ENCODE measurements around the gene ACACA. TPM values are rescaled to one million over a fixed set of nuclear protein-coding genes. Genes with fewer than 3 reads are reported as not detected.

Gene ACACA
- total RNA-seq, 2 experiments from 2014 or later = 38.6 to 46.3 TPM

DNA sequence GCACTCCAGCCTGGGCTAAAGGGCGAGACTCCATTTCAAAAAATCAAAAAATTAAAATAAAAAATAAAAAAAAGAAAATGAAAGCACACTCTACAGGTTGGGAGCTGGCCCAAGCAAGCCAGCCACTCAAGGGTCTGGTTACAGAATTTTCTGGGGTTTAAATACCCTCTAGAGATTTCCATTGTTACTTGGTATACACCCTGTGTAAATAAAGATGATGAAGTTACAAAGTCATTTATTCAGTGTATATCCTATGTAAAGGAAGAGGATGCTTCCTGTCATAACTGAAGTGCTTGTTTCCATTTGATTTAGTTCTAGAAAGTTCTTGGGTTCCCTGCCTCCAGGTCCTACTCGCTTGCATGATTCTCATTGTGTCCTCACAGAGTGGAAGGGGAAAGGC is 110.7 kb downstream of the ACACA start:
- H3K9me3 Mint-ChIP-seq = no peaks in the 10 kb centered on the region
- H3K27me3 Mint-ChIP-seq = no peaks in the 10 kb centered on the region
- ChIA-PET CTCF (no interaction called here), POLR2A (no interaction called here)
- H3K4me1 Mint-ChIP-seq = peaks cover 7% of the 10 kb centered on the region
- no peak for DNase-seq
- H3K27ac Mint-ChIP-seq = no peak overlapping the region
- H3K36me3 Mint-ChIP-seq (ENCODE audit: low read depth) = no peaks in the 10 kb centered on the region
- no peak overlapping the region for H3K4me3 Mint-ChIP-seq

DNA sequence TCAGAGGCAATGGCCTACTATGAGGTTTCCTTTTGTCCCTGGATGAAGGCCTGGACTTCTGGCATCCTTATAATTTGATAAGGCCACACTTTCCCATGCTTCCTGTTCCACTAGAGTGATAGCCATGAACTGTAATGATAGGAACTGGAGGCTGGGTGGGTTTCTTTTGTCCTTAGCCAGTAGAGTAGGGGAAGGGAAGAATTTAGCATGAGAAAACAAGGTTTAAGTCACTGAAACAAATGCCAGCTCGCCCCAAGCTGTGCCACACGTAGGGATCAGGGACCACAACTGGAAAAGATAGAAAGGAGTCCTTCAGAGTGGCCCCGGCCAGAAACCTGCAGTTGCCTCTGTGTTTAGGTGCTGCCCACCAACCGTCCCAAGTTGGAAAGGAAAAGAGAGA is 111.7 kb downstream of the ACACA start:
- Mint-ChIP-seq H3K4me1 (peaks cover 7% of the 10 kb centered on the region), H3K36me3 (ENCODE audit: low read depth) (no peaks in the 10 kb centered on the region), H3K27ac (no peak overlapping the region), H3K9me3 (no peaks in the 10 kb centered on the region), H3K4me3 (no peak overlapping the region), H3K27me3 (no peaks in the 10 kb centered on the region)
- POLR2A ChIA-PET = no interaction called here
- CTCF ChIA-PET = no interaction called here
- DNase-seq = no peak

DNA sequence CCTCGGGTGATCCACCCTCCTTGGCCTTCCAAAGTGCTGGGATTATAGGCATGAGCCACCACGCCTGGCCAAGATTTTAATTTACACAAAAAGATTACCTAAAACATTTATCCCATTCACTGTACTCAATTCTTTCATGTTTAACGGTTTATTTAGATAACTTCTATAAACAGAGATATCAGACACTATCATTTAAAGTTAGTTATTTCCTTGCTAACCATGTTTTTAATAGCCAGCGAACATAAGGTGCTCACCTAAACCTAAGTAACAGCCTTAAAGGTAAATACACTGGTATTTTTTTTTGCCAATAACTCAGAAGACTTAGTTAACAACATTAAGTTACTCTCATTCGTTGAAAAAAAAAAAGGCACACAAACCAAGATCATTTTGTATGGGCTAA is 112.9 kb downstream of the ACACA start:
- Mint-ChIP-seq H3K27me3 (no peaks in the 10 kb centered on the region), H3K9me3 (no peaks in the 10 kb centered on the region), H3K4me3 (no peak overlapping the region), H3K27ac (no peak overlapping the region), H3K4me1 (peaks cover 7% of the 10 kb centered on the region), H3K36me3 (ENCODE audit: low read depth) (no peaks in the 10 kb centered on the region)
- POLR2A ChIA-PET = no interaction called here
- no peak for DNase-seq
- CTCF ChIA-PET = interaction anchor here (0.7 kb wide), 1 partner anchor 11 kb away, joined by 4 read pairs; no protein-coding TSS in a partner anchor

- ChIA-PET POLR2A (no interaction called here), CTCF (no interaction called here)
- H3K4me1 Mint-ChIP-seq = no peaks in the 10 kb centered on the region
Measured at GRCh38 chr17:37292429-37293139, 114.1 kb downstream of the ACACA start.

DNA sequence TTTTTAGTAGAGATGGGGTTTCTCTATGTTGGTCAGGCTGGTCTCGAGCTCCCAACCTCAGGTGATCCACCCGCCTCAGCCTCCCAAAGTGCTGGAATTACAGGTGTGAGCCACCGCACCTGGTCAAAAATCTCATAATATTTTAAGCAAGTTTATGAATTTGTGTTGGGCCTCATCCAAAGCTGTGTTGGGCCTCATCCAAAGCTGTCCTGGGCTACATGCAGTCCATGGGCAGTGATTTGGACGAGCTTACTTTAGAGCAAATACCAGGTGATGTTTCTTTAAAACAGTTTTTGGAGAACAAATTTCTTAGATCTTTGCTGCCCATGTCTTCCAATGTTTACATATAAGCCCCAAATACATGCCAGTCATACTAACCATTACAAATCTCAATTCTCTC is 115.3 kb downstream of the ACACA start:
- CTCF ChIA-PET = no interaction called here
- POLR2A ChIA-PET = interaction anchor here (0.6 kb wide), 1 partner anchor 967 kb away, joined by 5 read pairs; no protein-coding TSS in a partner anchor
- H3K27ac Mint-ChIP-seq = no peak overlapping the region
- no peaks in the 10 kb centered on the region for H3K9me3 Mint-ChIP-seq
- no peak for DNase-seq
- H3K4me1 Mint-ChIP-seq = no peaks in the 10 kb centered on the region
- no peak overlapping the region for H3K4me3 Mint-ChIP-seq
- no peaks in the 10 kb centered on the region for H3K27me3 Mint-ChIP-seq
- H3K36me3 Mint-ChIP-seq (ENCODE audit: low read depth) = no peaks in the 10 kb centered on the region

More at GRCh38 chr17:37292429-37293139, 114.1 kb downstream of the ACACA start:
- Mint-ChIP-seq H3K9me3 (no peaks in the 10 kb centered on the region), H3K36me3 (ENCODE audit: low read depth) (no peaks in the 10 kb centered on the region), H3K27ac (no peak overlapping the region), H3K27me3 (no peaks in the 10 kb centered on the region), H3K4me3 (no peak overlapping the region)
- no peak for DNase-seq

DNA sequence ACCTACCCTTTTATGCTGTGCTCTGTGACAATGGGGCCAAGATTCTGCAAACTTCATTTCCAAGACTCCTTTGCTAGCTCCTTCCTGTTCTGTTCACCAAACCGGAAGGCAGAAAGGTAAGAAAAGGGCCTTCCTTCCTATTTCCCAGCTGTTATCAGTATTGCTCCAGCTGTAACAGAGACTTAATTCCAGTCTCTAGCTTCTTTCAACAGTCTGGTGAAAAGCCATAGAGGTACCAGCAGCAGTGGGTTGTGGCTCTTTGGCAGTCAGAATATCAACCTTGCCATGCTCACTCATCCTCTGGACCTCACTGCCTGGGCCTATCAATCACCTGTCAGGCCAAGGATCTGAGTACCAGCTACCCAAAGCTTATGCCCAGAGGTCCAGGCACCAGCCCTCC is 120.2 kb downstream of the ACACA start:
- Mint-ChIP-seq H3K4me3 (no peak overlapping the region), H3K4me1 (peaks cover 6% of the 10 kb centered on the region), H3K27ac (no peak overlapping the region), H3K9me3 (no peaks in the 10 kb centered on the region), H3K27me3 (no peaks in the 10 kb centered on the region), H3K36me3 (ENCODE audit: low read depth) (peaks cover 17% of the 10 kb centered on the region)
- ChIA-PET CTCF (interaction anchor here (1.2 kb wide), 1 partner anchor 47 kb away, joined by 3 read pairs; no protein-coding TSS in a partner anchor), POLR2A (no interaction called here)
- no peak for DNase-seq

GRCh38 chr17:37284191-37284590 is 122.4 kb downstream of the ACACA start:
- Mint-ChIP-seq H3K4me1 (peaks cover 6% of the 10 kb centered on the region), H3K27me3 (no peaks in the 10 kb centered on the region), H3K4me3 (no peak overlapping the region), H3K36me3 (ENCODE audit: low read depth) (peaks cover 22% of the 10 kb centered on the region), H3K9me3 (no peaks in the 10 kb centered on the region), H3K27ac (no peak overlapping the region)
- no peak for DNase-seq
- CTCF ChIA-PET = no interaction called here
- POLR2A ChIA-PET = no interaction called here

DNA sequence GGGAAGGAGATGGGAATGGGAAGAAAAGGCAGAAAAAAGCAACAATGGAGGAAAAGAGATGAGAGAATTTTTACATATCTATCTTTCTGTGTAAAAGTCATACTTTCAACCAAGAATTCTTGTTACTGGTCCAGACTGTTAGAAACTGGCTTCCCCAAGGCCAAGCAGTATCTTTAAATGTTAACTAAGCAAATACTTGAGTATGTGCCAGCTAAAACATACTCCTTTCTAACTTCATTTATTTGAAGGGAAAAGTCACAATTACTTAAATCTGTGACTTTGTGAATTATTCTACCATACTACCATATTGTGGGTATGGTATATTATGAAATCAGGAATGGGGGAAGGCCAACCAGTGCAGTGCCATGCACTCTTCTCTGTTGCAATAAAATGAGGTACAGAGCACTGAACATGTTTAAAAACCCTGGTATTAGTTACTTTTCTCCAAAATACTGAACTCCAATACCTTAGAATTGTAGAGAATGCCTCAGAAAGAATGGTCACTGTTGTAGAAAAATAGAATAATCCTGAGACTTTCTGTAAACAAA is 123.1 kb downstream of the ACACA start:
- H3K9me3 Mint-ChIP-seq = no peaks in the 10 kb centered on the region
- H3K27ac Mint-ChIP-seq = no peak overlapping the region
- no peaks in the 10 kb centered on the region for H3K27me3 Mint-ChIP-seq
- ChIA-PET CTCF (no interaction called here), POLR2A (no interaction called here)
- H3K4me3 Mint-ChIP-seq = no peak overlapping the region
- H3K36me3 Mint-ChIP-seq (ENCODE audit: low read depth) = peaks cover 22% of the 10 kb centered on the region
- peaks cover 6% of the 10 kb centered on the region for H3K4me1 Mint-ChIP-seq
- no peak for DNase-seq

GRCh38 chr17:37280841-37281240 is 125.8 kb downstream of the ACACA start:
- H3K36me3 Mint-ChIP-seq (ENCODE audit: low read depth) = peaks cover 32% of the 10 kb centered on the region
- no peak overlapping the region for H3K27ac Mint-ChIP-seq
- H3K4me3 Mint-ChIP-seq = no peak overlapping the region
- DNase-seq = no peak
- no peaks in the 10 kb centered on the region for H3K9me3 Mint-ChIP-seq
- H3K4me1 Mint-ChIP-seq = peaks cover 6% of the 10 kb centered on the region
- H3K27me3 Mint-ChIP-seq = no peaks in the 10 kb centered on the region
- CTCF ChIA-PET = no interaction called here
- POLR2A ChIA-PET = no interaction called here

DNA sequence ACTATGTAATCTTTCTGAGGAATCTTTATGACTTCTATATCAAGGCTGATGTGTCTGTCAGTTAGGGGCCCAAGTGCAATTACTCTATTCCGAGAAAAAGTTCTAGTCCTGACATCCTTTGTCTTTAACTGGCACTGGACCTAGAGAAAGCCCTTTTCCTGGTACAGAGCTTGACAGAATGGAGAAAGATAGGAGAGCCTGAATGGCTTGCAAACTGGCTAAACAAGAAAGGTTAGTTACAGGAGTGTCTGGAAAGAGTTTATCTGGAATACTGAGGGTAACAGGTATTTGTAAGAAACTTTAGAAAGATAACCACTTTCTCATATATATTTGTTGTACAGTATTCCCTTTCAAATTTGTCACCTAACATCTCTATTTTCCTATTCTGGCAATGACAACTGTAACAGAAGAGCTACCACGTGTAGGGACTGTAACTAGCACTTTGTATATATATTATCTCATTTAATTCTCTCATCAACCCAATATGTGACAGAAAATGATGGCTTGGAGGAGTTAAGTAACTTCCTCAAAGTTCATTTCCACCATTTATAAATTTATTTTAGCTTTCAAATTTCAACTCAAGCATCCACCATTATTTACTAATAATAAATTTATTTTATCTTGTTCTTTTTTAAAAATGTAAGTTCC is 128.3 kb downstream of the ACACA start:
- Mint-ChIP-seq H3K4me1 (peaks cover 3% of the 10 kb centered on the region), H3K9me3 (no peaks in the 10 kb centered on the region), H3K36me3 (ENCODE audit: low read depth) (peaks cover 41% of the 10 kb centered on the region), H3K4me3 (no peak overlapping the region), H3K27me3 (no peaks in the 10 kb centered on the region), H3K27ac (no peak overlapping the region)
- no peak for DNase-seq
- ChIA-PET POLR2A (no interaction called here), CTCF (no interaction called here)

GRCh38 chr17:37276475-37276874 is 130.2 kb downstream of the ACACA start:
- DNase-seq = no peak
- Mint-ChIP-seq H3K9me3 (no peaks in the 10 kb centered on the region), H3K4me3 (no peak overlapping the region), H3K36me3 (ENCODE audit: low read depth) (peaks cover 26% of the 10 kb centered on the region), H3K4me1 (peaks cover 3% of the 10 kb centered on the region), H3K27me3 (no peaks in the 10 kb centered on the region), H3K27ac (no peak overlapping the region)
- POLR2A ChIA-PET = no interaction called here
- CTCF ChIA-PET = interaction anchor here (1.0 kb wide), 1 partner anchor 36 kb away, joined by 3 read pairs; no protein-coding TSS in a partner anchor

DNA sequence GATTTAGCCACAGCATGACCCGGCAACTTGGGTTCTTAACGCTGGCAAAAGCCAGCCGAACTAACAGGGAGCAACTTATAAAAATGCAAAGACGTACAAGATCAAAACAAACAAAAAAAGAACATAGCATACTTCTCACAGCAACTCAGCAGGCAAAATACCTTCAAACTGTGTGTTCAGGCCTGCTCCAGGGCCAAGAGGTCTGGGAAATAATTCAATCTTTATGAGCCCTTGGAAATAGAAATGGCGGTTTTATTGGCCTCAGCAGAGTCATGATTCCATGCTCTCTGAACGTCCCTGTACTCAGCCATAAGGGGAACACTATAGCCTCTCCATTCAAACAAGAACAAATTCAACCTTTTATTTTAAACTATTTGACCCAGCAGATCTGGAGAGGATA is 132.2 kb downstream of the ACACA start:
- Mint-ChIP-seq H3K4me1 (peaks cover 3% of the 10 kb centered on the region), H3K4me3 (no peak overlapping the region), H3K27ac (no peak overlapping the region), H3K36me3 (ENCODE audit: low read depth) (peaks cover 30% of the 10 kb centered on the region), H3K27me3 (no peaks in the 10 kb centered on the region), H3K9me3 (no peaks in the 10 kb centered on the region)
- POLR2A ChIA-PET = no interaction called here
- CTCF ChIA-PET = no interaction called here
- no peak for DNase-seq

DNA sequence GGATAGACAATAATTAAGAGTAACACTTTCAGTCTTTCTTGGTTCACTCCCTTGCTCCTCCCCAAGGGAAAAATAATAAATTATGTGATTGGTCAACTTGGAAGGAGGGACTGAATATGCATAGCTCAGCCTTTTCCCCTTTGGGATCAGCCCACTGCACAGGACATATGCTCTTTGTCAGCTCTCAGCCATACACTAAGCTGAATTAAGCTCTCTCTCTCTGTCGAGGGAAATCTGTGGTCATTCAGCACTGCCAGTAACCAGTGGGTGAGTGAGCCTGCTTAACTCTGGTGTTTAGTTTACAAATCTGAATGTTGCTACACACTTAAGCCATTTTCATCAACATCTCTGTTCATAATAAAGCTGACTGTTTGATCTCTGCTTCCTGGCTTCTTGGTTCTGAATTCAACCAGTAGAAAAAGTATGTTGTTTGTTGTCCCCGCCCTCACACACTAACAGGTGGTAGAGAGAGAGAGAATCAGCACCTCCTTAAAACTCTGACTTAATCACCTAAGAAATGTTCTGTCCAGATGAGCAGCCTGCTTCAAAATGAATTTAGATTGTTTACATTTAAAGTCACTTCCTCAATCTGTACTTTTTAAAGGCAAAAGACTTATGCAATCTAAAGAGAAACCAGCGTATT is 133.1 kb downstream of the ACACA start:
- H3K9me3 Mint-ChIP-seq = no peaks in the 10 kb centered on the region
- no peak for DNase-seq
- CTCF ChIA-PET = interaction anchor here (1.1 kb wide), 1 partner anchor 48 kb away, joined by 4 read pairs; no protein-coding TSS in a partner anchor
- no peaks in the 10 kb centered on the region for H3K27me3 Mint-ChIP-seq
- H3K27ac Mint-ChIP-seq = no peak overlapping the region
- peaks cover 3% of the 10 kb centered on the region for H3K4me1 Mint-ChIP-seq
- peaks cover 35% of the 10 kb centered on the region for H3K36me3 Mint-ChIP-seq (ENCODE audit: low read depth)
- H3K4me3 Mint-ChIP-seq = no peak overlapping the region
- POLR2A ChIA-PET = no interaction called here

Measured in activated CD4-positive, alpha-beta memory T cell treated with anti-CD3 and anti-CD28 coated beads, Interleukin-2, amount 10 ng/mL, durations not matched to agents 7 days and 5 days (primary cell).